A204.1 (cell line): ENCODE results near the gene S100A14.
"Not testable (repeated sequence)": the region's sequence is repeated elsewhere in the genome, so short reads cannot be mapped to it uniquely, and the experiment has no call there.

ENCODE experiments used
- FAIRE-seq: peaks from 2 replicates; lab custom pipeline; 2012; peaks lifted over from hg19 to GRCh38; lab: Jason Lieb, UNC

The S100A14 gene

DNA sequence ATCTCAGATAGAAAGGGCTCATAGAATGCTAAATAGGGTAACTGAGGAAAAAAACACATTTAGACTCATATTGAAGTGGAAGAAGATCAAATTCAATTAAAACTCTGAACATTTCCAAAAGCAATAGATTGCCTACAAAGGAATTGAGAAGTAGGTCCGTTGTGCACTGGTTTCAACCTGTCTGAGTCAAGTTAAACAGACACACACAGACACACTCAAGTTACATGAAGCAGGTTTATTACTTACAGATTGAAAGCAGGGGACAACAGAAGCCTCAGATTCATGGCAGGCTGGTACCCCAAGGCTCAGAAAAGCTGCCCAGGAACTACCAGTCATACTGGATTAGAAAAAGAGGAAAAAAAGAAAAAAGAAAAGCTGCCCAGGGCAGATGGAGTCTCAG, 29.8 kb downstream of the S100A14 start:
- no peak for FAIRE-seq

DNA sequence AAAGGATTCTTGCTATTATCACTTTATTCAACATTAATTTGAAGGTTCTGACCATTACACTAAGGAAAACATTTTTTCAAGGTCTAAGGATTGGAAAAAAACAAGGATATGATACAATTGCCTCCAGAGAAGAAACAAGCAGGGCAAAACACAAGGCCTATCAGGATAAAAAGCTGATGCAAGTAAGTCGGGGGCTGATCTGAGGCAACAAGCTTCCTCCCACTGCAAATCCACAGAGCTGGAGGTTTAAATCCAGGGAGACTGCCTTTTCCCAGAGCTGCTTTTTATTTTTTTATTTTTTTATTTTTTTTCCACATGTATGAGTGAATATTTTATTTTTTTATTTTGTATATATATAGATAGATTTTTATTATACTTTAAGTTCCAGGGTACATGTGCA, 31.1 kb downstream of the S100A14 start:
- no peak for FAIRE-seq

DNA sequence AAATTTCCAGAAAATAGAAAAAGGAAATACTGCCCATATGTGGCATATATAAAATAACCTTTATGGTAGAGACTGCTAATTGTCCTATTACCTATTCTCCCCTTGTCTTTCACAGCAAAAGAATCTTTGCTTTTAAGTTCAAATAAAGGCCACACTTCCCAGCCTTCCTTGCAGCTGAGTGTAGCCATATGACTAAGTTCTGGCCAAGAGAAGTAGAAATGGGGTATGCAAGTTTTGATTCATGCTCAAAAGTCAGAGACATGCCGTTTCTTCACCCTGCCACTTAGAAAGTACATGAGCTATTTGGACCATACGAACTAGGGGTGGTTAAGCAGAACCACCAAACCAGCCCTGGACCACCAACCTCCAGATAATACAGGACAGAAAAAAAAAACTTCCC, 32.1 kb downstream of the S100A14 start:
- peak; percentile 25 for FAIRE-seq

- FAIRE-seq: not testable (repeated sequence)
These were observed 32.6 kb downstream of the S100A14 start for GRCh38 chr1:153583514-153583913.

DNA sequence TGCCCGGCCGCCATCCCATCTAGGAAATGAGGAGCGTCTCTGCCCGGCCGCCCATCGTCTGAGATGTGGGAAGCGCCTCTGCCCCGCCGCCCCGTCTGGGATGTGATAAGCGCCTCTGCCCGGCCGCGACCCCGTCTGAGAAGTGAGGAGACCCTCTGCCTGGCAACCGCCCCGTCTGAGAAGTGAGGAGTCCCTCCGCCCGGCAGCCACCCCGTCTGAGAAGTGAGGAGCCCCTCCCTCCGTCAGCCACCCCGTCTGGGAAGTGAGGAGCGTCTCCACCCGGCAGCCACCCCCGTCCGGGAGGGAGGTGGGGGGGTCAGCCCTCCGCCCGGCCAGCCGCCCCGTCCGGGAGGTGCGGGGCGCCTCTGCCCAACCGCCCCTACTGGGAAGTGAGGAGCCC, 33.3 kb downstream of the S100A14 start:
- not testable (repeated sequence) for FAIRE-seq

DNA sequence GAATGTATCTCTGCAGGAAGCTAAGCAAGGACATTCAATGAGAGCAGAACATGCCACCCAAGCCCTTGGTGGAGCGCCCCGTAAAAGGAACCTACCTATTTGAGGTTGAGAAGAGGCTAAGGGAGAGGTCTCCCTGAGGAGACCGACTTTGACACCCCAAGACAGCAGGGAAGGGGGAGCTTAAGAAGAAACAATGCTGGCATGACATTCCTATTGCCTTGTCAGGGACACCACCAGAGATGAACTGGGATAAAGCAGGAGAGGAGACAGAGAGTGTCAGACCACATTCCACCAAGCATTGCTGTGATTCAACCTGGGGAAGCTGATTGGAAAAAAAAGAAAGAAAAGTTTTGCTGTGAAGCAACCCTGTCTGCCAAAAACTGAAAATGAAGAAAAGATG, 37.2 kb downstream of the S100A14 start:
- no peak for FAIRE-seq

- FAIRE-seq: no peak
These were observed 37.6 kb downstream of the S100A14 start for GRCh38 chr1:153578490-153578889.

- no peak for FAIRE-seq
These were observed 38.5 kb downstream of the S100A14 start for GRCh38 chr1:153577624-153578051.

GRCh38 chr1:153577138-153577537, 39.0 kb downstream of the S100A14 start:
- no peak for FAIRE-seq

DNA sequence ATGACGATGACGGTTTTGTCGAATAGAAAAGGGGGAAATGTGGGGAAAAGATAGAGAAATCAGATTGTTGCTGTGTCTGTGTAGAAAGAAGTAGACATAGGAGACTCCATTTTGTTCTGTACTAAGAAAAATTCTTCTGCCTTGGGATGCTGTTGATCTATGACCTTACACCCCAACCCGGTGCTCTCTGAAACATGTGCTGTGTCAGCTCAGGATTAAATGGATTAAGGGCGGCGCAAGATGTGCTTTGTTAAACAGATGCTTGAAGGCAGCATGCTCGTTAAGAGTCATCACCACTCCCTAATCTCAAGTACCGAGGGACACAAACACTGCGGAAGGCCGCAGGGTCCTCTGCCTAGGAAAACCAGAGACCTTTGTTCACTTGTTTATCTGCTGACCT, 40.6 kb downstream of the S100A14 start:
- not testable (repeated sequence) for FAIRE-seq

DNA sequence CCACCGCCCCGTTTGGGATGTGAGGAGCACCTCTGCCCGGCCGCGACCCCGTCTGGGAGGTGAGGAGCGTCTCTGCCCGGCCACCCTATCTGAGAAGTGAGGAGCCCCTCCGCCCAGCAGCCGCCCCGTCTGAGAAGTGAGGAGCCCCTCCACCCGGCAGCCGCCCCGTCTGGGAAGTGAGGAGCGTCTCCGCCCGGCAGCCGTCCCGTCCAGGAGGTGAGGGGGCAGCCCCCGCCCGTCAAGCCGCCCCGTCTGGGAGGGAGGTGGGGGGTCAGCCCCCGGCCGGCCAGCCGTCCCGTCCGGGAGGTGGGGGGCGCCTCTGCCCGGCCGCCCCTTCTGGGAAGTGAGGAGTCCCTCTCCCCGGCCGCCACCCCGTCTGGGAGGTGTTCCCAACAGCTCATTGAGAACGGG, 41.0 kb downstream of the S100A14 start:
- FAIRE-seq: not testable (repeated sequence)

- FAIRE-seq: no peak
These were observed 42.8 kb downstream of the S100A14 start for GRCh38 chr1:153573351-153573750.

GRCh38 chr1:153572569-153573015, 43.5 kb downstream of the S100A14 start:
- FAIRE-seq: no peak

DNA sequence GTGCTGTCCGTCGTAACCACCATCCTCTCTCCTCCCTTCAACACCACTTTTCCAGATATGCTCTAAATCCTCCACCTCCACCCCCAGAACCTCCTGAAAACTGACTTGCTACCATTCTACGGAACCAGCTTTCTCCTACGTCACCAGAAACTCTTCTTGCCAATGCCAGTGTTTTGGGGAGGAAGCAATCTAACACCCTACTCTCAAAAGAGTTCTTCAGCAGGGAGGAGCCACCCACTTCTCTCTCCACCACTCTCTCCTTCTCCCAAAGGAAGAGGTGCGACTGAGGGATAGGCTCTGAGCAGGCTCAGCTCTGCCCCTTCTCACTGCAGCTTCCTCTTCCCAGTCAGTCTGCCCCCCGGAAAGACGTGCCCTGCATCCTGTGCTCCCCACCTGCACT, 44.4 kb downstream of the S100A14 start:
- no peak for FAIRE-seq

DNA sequence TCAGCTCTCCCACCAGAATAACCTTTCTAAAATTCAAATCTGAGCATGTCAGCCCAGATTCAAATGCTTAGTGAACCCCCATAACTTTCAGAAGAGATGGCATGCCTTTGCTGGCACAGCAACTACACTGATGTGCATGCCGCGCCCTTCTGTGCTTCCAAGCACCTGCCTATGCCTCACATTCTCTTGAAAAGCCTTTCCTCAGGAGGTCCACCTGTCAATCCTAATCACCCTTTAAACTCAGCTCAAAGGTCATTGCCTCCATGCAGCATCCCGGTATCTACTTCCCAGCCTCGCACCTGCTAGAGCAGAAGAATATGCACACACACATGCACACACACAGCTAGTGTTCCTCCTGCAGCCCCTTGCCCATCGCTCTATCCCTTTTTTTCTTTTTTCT, 45.3 kb downstream of the S100A14 start:
- FAIRE-seq: no peak

- no peak for FAIRE-seq
These were observed 46.7 kb downstream of the S100A14 start for GRCh38 chr1:153569465-153569864.

DNA sequence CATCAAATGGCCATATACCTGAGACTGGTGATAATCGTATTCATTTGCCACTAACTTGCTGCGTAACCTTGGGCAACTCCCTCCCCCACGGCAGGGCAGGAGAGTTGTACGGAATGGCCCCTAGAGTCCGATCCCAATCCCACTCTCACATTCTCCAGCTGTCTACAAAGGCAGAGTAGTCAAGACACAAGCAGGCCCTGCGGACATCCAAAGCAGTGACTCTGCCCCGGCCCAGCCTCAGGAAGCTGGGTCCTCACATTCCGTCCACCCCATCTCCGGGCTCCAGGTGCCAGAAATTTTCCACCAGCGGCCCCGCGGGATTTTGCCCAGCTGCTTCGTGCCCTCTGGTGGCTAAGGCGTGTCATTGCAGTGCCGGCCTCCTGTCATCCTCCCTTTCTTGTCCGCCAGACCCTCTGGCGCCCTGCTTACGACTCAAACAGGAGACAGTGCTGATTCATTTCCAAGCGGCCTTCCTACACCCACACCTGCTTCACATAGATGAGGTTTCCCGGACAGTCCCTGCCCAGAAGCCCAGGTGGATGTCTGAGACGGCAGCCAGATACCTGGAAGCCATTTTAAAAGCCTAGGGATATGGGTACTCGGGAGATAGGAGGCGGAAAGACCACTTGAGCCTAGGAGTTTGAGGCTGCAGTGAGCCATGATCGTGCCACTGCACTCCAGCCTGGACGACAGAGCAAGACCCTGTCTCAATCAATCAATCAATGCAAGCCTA, 47.6 kb downstream of the S100A14 start:
- FAIRE-seq: no peak

DNA sequence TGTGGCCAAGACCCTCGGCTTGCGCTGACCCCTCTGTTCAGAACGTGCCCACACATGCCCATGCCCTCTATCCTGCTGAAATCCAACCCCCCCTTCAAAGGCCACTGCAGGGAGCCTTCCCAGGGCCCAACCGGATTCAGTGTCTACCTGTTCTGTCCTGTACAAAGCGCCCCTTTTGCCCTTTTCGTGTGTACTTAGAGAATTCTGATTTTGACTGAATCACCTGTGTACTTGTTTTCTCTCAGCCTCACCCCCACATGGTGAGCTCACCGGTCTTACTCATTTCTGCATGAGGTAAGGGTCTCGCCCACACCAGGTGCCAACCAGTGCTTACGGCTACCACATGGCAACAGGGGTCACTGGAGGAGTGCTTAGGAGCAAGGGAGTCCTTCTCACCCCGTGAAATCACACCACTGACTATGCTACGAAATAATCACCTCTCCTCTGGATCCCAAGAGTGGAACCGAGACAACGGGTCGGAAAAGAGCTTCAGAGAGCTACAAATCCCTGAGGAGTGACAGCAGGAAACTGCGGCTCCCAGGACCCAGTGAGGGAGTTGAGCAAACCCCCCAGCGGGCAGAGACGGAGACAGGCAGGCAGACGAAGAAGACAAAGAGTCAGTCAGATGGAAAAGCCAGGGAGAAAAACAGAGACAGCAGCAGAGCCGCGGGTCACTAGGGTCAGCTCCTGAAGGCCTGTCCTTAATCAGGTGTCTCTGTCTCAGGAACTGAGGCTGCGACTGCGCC, 48.3 kb downstream of the S100A14 start:
- no peak for FAIRE-seq

DNA sequence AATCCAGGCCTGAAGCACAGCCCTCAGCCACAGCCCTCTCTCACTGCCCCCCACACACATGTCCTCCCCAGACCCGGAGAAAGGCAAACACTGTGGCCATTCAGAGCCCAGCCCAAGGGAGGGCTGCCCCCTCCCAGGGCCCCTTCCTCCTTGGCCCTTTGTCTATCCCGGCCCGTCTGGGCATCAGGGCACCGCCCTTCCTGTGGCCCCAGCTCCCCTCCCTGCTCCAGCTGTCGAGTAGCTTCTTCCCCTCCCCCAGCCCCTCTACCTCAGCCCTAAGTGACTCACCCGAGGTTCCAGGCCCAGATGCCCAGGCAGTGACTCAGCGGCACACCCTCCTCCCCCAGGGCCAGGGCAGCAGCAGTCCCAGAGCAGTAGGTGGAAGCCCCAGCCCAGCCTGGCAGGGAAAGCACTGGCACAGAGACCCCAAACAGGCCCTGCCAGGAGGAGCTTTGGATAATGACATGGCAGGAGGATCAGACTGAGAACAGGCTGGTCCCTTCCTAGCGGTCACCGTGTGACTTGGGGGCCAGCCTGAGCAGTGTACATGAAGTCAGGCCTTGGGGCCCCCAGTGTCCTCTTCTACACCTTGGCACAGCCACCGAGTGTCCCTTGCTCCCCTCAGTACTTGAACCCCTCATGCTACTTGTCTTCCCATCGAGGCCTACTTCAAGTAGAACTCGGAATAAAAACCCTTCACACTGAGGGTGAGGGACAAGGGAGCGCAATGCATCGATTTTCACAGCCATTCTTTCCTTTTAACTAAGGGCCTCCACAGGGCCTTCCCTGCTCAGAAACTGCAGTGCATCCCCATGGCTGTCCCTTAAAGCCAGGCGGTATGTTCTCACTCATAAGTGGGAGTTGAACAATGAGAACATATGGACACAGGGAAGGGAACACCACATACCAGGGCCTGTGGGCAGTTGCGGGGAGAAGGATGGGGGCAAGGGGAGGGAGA, 49.4 kb downstream of the S100A14 start:
- FAIRE-seq: no peak

DNA sequence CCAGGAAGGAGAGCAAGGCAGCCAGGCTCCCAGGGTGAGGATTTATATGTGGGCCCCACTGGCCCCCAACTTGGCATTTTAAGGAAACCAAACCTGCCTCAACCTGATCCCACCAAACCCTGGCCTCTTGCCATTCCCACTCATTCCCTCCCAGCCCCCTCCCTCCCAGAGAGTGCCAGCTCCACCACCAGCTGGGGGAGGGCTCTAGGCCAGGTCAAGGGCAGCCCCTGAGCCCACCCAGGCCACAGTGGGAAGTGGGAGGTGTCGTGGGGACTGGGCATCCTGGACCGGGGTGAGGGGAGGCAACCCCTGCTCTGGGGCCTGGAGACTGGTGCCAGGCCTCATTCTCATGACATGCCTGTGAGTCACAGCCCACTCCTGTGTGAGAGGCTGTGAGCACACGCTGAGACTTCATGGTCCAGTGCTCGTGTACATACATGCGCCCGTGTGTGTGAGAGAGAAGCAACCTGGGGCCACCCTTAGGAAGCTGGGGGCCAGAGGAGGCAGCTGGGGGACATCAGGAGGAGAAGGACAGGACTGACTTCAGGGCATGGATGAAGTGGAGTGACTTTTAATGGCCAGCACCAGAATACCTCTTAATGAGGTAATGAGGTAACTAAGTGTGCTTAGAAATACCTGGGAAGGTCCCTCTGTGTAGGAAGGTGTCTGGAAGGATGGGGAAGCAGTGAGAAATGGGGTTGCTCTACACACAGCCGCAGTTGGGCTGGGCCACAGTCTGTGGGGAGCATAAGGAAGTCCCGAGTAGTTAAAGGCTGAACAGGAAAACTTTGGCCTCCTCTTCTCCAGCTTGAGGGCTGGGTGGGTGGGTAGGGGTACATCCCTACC, 50.4 kb downstream of the S100A14 start, which contains the start of gene S100A2:
S100A2 (minus strand) TSS at position 316 of the 846 bp plus-strand sequence. CDS start 1,967 bp downstream, outside the sequence.
- FAIRE-seq: no peak
